Right ventricle myocardium inferior (tissue), 1 donor: ENCODE results near the gene OR9I1. TPM values are rescaled to one million over a fixed set of nuclear protein-coding genes. Genes with fewer than 3 reads are reported as not detected.

Source experiments
- total RNA-seq: library from RNA; stranded (reverse); fragmentation: NEBNext Ultra II Directional; extraction: Animal tissue kit (Norgen Biotek cat#: 25700); gene quantifications from one replicate; pipeline ENCODE4 v1.2.1, GENCODE V29; 2021
- donor health status: DM: no; HTN: yes; CAD: no; lungs with severe emphysema.

OR9I1 gene
- total RNA-seq, 1 donor from 2014 or later = not detected

Other genes with a start within 250 kb of the OR9I1 start
- not detected for gene OR9Q1, start 101.6 kb downstream of the OR9I1 start, total RNA-seq
- gene OR6Q1, start 94.6 kb downstream of the OR9I1 start, total RNA-seq = not detected
- not detected for gene OR9Q2, start 63.5 kb upstream of the OR9I1 start, total RNA-seq
- not detected for gene OR1S2, start 78.6 kb upstream of the OR9I1 start, total RNA-seq
- gene OR1S1, start 87.2 kb upstream of the OR9I1 start, total RNA-seq = not detected
- not detected for gene OR10Q1, start 103.4 kb upstream of the OR9I1 start, total RNA-seq
- not detected for gene OR10W1, start 142.7 kb upstream of the OR9I1 start, total RNA-seq
- not detected for gene OR5B17, start 233.5 kb upstream of the OR9I1 start, total RNA-seq